Activated CD8-positive, alpha-beta memory T cell treated with anti-CD3 and anti-CD28 coated beads for 1 hour (primary cell): ENCODE results near the gene ANAPC1.
"Not testable (repeated sequence)": the region's sequence is repeated elsewhere in the genome, so short reads cannot be mapped to it uniquely, and the experiment has no call there.

Source experiments
- DNase-seq, 2 donors: peaks; one replicate each; pipeline ENCODE4 v3.0.0-alpha.2; 2020; ENCODE audit warnings: low read depth in 1 of 2; ENCODE audit errors: extremely low read depth in 1 of 2

ANAPC1 gene

GRCh38 chr2:111905990-111906735 lies 22.2 kb upstream of the ANAPC1 start:
- no peak for DNase-seq

DNA sequence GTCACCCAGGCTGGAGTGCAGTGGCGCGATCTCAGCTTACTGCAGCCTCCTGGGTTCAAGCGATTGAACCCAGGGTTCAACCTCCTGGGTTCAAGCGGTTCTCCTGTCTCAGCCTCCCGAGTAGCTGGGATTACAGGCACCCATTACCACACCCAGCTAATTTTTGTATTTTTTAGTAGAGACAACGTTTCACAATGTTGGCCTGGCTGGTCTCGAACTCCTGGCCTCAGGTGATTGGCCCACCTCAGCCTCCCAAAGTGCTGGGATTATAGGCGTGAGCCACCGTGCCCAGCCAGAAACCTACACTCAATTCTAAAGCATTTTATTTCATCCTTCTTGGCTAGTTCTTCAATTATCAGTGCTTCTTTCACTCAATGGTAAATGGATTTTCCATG lies 21.5 kb upstream of the ANAPC1 start:
- DNase-seq: not testable (repeated sequence)

DNA sequence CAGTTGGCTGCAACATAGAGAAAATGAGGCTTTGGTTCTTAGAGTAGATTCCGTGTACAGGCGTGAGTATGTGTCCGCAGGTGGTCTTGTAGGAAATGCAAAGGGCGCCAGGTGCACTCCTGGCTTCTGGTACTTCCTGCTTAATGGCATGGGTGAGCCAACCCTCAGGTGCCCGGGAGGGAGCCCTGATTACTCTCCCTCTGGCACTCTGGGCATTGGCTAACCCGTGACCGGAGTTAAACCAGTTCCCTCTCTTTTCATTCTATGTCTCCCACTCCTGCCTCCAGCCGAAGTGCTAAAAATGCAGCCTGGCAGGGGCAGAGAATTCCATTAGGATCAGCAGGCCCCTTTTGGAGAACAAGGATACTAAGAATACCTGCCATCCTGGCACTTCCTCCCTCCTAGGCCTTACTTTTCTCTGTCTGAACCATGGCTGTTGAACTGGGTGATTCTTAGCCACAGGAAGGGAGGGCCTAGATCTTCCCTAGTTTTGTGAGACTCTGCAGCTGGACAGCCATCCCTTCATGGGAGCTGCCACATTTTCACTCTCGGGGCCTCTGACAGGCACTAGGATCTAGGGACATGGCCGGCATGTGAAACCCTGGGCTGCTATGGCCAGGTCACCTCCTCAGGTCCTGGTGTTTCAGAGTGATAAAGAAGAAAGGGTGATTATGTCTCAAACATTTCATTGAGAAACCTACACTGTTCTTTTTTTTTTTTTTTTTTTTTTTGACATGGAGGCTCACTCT lies 20.9 kb upstream of the ANAPC1 start:
- no peak for DNase-seq

GRCh38 chr2:111903930-111904439 lies 20.0 kb upstream of the ANAPC1 start:
- no peak for DNase-seq

DNA sequence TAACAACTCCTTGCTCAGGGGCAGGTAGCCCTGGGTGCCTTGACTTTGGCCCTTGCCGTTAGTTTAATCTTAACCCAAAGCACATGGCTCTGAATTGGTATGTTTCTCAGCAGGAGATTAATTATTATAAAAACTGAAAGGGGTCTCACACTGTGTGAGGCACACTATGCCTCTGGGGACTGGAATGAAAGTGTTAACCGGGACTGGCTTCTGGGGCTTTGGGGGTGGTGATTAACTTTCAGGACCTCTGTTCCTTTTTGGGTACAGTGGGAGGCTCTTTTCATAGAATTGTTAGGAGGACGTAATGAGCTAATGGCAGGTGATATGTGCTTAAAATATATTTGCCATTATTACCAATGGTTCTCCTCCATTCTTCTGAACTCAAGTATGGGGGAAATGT lies 19.5 kb upstream of the ANAPC1 start:
- no peak for DNase-seq

DNA sequence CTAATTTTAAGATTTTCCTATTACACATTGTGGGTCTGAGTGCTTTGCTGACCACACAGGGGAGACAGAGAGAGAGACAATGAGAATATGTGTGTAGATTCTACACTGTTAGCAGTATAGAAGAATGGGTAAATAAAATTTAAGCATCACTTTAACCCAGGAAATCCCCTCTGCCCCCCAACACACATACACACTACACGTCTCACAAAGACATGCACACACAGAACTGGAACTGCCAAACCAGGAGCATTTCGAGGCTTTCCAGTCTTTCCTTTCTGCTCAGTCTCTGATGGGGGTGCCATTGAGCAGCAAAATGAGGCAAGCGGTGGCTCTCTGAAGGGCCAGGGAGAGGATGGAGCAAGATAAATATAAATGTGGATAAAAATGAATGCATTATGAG lies 16.9 kb upstream of the ANAPC1 start:
- DNase-seq: no peak

DNA sequence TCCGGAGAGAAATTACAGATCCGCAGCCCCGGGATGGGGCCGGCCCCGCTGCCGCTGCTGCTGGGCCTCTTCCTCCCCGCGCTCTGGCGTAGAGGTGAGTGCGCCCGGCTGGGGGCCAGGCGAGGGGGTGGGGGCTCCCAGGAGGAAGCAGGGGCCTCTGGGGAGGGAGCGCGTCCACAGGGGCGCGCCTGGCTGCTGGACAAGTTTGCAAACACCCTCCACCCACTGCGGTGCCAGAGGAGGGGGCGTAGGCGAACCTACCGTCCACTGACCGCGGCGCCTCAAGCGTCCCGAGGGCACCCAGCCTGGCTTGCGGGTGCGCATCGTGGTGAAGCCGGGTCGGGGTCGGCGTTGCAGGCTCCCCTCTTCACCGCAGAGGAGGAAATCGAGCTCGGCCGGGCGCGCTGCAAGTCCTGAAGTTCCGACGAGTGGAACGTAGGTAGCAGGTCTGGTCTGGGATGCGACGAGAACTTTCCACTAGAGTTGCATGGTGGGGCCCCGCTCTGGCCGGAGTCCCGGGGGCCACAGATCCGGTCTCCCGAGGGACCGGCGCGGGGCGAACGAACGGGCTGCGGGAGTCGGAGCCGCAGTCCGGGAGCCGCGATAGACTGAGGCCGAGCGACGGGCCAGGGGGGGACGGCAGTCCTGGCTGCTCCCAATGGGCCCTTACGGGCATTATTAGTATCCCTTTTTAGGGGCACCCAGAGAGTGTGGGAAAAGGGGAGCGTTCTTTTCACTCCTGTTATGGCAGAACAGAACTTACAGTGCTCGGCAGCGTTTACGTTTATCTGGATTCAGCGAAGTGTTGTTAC lies 14.9 kb upstream of the ANAPC1 start:
- DNase-seq: no peak

- DNase-seq: peak in 1 of 2 donors; percentile 39
Measured at GRCh38 chr2:111897924-111898702, 14.1 kb upstream of the ANAPC1 start, which contains the start of gene MERTK. Gene MERTK, plus strand, starts transcription at chr2:111898607. Its CDS starts 129 bp downstream, at chr2:111898736.

DNA sequence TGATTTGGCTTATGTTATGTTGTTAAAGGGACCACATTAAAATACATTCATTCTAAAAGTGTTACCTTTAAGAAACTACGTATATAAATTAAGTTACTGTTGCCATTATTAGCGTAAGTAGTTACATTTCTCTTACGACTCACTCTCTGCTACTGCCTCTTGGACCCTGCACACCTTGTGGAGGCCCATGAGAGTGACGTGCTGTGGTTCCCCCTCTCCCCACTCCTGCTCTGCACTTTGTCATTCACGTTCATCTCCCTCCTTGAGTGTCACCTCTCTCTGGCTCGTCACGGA lies 13.6 kb upstream of the ANAPC1 start:
- no peak for DNase-seq

DNA sequence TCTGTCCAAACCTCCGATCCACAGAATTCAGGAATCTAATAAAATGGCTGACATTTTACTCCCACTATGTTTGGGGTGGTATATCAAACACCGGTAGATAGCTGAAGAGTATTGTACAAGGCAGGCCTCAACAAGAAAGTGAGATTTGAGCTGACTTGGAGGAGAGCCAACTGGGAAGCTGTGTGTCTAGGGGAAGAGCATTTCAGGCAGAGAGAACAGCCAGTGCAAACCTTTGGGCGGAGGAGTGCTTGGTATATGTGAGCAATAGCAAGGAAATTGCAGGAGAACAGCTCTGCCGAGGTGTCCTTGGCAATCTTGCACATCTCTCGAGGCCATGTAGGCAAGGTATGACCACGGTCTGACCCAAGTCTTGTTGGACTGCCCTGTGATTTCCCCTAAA lies 12.6 kb upstream of the ANAPC1 start:
- no peak for DNase-seq

GRCh38 chr2:111896024-111896423 lies 12.0 kb upstream of the ANAPC1 start:
- DNase-seq: no peak

DNA sequence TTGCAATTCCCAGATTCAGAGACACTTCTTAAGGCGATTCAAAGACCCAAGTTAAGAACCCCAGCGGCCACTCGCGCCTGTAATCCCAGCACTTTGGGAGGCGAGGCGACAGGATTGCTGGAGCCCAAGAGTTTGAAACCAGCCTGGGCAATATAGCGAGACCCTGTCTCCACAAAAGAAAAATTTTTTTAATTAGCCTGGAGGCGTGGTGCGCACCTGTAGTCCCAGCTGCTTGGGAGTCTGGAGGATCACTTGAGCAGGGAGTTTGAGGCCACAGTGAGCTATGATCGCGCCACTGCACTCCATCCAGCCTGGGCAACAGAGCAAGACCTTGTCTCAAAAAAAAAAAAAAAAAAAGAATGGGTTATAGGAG lies 585 bp upstream of the ANAPC1 start:
- no peak for DNase-seq

GRCh38 chr2:111872806-111873205 lies 11.2 kb downstream of the ANAPC1 start:
- DNase-seq: not testable (repeated sequence)

- DNase-seq: not testable (repeated sequence)
Measured at GRCh38 chr2:111865124-111865523, 18.9 kb downstream of the ANAPC1 start.

GRCh38 chr2:111860005-111860404 lies 24.0 kb downstream of the ANAPC1 start:
- not testable (repeated sequence) for DNase-seq

- DNase-seq: not testable (repeated sequence)
Measured at GRCh38 chr2:111852544-111852943, 31.4 kb downstream of the ANAPC1 start.

DNA sequence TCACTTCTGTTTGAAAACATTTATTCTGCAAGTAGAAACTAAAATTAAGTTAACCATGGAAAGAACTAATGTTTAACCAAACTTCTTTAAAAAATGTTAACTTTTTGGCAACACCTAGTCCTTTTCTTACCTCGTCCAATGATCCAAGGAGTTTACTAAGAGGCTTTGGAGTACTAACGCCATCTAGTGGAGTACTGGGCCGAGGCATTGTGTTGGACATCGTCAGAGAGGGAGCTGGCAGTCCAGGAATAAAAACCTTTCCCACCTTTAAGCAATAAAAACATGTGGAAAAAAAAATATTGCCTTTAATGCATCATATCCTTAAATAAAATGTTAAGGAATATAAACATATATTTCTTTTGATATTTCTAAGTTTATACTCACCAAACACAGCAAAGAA lies 33.3 kb downstream of the ANAPC1 start:
- not testable (repeated sequence) for DNase-seq

GRCh38 chr2:111839625-111840282 lies 44.2 kb downstream of the ANAPC1 start:
- not testable (repeated sequence) for DNase-seq

DNA sequence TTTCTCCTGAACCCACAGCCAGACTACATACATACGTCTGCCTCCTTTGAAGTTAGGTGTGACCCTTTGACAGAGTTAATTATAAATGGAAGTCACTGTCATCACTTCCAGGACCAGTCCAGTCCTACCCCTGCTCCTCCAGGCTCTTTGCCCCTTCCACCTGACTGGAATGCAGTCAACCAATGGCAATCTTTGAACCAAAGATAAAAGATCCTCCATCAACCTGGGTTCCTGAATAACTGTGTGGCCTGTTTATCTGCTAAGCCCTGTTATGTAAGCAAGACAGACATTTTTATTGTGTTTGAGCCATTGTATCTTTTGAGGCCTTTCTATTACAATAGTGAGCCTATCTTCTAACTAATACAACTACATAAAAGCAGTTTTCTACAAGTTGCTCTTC lies 45.0 kb downstream of the ANAPC1 start:
- not testable (repeated sequence) for DNase-seq

- not testable (repeated sequence) for DNase-seq
Measured at GRCh38 chr2:111834221-111834620, 49.8 kb downstream of the ANAPC1 start.
